Measurements from ENCODE around the gene FAM13C.

The FAM13C gene

DNA sequence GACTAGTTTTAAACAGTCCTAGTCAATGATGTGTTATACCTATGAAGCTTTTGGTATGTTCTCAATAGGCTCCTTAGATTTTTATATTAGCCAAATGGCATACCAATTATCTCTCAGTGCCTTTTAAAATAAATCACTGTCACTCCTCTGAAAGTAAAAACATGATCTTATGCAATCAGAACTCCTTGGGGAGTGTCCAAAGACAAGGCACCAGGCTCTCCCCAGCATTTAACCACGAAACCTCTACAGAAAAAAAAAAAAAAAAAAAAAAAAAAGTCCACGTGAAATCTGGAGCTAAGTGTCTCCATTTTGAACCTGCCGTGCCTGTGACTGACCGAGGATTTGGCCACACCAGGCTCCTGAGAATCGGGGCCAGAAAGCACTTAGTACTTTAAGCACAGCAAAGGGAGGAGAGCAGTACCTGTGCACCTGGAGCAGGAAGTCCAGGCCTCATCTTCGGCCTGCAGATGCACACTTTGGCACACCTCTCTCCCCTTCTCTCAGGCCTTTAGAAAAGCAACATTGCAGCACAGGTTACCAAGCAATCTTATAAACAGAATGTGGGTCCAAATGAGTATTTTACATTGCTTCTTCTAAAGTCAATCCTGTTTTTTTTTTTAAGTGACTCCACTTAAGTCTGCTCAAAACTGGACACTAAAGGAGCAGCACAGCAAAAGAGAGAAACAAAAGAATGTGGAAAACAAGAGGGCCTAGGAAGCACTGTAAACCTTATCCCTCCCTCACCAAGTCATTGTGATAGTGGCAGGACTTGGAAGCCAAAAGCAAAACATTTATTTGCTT is 1.5 kb downstream of the FAM13C start:
- FAIRE-seq = no peak

DNA sequence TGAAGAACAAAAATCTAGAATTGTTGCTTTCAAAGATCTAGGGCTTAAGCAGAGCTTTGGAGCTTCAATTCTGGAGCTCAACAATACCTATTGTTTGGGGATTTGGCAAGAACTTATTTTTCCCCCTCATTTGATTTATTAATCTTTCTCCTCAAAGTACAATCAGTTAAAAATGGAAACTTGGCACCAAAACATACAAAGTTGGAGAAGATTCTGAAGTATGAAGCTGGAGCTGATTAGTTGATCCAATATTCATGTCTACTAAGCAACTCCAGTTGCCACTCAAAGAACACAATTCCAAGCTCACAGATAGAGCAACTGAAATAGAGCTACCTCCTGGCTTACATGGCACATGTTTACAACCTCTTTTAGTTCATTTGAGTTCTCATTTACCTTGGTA is 3.8 kb downstream of the FAM13C start:
- no peak for FAIRE-seq

DNA sequence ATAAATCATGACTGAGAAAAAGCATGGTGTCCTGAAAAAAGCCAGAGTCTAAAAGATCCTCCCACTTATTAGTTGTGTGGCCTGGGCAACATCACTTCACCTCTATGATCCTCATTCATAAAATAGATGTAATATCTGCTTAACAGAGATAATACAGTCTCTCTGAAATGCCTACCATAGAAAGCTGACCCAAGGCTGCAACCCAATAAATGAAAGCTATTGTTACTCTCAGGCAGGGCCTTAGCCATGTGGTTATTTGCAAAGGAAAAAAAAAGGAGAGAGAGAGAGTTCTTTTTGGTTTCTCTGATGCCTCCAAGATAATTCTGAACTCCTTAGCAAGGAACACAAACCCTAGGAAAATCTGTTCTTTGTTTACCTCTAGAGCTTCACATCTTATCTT is 7.9 kb downstream of the FAM13C start:
- no peak for FAIRE-seq

- FAIRE-seq = no peak
These were observed 11.8 kb downstream of the FAM13C start for GRCh38 chr10:59350558-59350957.

DNA sequence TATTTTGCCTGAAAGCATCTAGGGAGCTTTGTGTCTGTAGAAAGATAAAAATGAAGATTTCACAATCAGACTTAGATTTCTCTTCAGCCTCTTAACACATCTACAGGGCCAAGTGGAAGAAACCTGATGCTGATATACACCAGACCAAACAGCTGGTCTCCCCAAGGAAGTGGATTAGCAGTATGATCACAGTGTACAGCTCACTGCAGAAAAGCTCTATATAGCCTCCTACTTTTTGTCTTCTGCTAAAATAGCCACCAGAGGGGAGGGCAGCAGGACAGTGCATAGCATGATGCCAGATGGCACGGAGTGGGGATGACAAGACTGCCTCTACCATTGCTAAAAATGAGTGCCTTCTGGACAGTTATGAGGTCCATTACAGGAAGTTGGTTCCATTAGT is 16.0 kb downstream of the FAM13C start:
- FAIRE-seq = no peak

DNA sequence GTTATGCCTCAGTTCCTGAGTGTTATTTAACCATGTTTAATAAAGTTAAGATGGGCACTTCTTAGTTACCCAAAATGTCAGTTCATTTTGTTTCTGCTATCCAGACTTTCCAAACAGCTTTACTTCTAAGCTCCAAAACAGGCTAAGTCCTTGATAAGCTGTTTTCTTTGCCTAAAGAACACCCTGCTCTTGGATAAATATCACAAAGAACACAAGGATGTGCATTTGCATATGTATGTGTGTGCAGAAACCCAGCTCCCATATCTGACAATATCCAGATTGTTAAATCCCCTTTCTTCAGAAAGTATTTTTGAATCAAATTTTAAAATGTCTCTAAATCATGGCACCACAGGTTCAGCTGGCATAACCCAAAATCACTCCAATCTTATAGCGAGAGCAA is 19.6 kb downstream of the FAM13C start:
- no peak for FAIRE-seq

GRCh38 chr10:59342000-59342399 is 20.3 kb downstream of the FAM13C start:
- no peak for FAIRE-seq

DNA sequence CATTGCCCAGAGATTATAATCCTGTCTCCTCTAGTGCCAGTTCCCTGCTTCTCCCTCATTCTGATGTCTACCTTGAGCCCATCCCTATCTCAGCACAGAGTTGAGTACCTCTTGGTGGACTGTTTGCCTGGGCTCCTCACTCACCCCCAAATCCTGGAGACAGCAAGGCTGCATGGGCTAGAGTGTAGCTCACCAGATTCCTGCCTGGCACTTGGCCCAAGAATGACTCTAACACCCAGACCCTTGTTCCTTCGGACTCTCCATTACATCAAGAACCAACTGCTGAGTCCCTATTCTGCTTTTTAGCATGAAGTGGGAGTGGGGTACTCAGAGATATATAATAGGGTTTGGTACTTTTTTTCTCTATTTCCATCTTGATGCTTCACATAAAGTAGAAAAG is 22.1 kb downstream of the FAM13C start:
- no peak for FAIRE-seq

- no peak for FAIRE-seq
These were observed 23.0 kb downstream of the FAM13C start for GRCh38 chr10:59339351-59339750.

- FAIRE-seq = no peak
These were observed 25.1 kb downstream of the FAM13C start for GRCh38 chr10:59337201-59337652.

DNA sequence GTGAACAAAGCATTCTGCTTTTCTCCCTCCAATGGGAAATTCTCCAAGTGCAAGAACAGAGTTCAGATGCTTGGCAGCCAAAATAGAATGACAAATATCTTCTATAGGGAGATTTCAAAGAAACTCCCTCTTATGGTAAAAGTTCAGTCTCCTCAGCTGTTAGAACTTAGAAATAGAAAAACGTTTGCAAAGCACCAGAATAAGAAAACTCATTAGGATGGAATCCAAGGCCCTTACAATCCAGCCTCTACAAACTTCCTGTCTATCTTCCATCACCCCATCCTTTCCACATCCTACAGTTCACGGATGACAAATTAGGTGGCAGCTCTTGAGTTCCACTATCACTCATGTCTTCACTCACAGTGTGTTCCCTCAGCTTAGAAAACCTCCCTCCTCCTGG is 25.7 kb downstream of the FAM13C start:
- no peak for FAIRE-seq

DNA sequence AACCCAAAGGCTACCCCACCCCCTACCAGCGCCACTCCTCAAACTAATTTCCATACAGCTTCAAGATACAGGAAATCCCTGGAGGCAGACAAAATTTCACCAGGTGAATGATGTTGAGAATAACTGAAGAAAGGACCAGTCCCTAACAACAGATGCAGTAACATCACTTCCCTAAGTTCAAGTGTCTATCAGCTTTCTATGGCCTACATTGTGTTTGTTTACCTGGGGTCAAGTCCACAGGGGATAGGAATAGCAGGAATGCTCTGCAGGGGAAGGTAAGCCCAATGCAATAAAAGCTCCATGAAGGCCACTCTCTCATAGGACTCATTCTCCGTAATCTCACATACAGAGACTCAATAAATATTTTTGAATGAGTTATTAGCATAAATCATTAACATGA is 26.9 kb downstream of the FAM13C start:
- FAIRE-seq = no peak

DNA sequence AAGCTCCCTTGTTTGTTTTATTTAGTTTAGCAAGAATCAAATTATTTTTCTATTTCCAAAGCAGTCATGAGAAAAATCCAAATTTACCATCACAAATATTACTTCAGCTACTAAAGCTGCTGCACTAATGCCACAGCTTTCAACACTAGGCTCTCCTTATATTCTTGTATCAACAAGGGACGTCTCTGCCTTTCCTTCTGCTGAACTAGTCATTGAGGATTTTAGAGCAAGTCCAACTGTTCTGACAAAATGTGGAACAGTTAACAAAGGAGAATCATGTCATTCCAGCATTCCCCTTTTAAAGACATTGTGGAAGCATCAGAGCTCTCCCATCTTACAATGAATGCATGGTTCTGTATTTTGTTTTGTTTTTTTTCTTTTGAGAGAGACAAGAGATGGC is 28.6 kb downstream of the FAM13C start:
- FAIRE-seq = no peak

DNA sequence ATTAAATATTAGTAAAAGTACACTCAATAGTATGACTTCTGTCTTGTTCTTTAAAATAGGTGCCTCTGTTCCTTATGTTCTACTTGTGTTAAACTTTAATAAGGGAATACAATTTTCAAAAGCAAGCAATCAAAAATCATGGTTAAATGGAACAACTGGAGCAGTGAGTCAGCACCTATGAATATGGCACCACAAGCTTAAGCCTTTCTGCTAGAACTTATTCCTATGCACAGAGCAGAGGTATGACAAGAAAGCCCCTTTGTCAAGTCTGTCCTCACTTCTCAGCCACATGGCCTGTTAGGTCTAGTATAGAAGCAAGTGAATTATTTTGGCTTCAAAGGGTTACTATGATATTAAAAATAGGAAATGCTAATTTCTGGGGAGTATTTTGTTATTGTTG is 29.8 kb downstream of the FAM13C start:
- no peak for FAIRE-seq

GRCh38 chr10:59331661-59332060 is 30.7 kb downstream of the FAM13C start:
- FAIRE-seq = no peak

- FAIRE-seq = no peak
These were observed 37.2 kb downstream of the FAM13C start for GRCh38 chr10:59325116-59325515.

DNA sequence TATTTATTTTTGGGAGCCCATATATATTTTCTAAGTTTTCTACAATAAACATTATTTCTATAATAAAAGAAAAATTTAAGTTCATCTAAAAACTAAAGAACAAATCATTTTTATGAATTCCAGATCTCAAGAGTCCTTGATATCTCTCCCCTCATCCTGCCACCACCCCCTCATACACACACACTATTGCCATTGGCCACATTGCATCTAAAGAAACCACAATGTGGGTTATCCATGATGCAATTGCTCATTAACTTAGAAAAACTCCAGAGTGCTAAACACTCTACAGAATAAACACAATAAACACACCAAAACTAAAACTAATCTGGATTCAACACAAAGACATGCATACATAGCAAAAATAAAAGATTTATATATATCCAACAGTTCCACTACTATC is 37.8 kb downstream of the FAM13C start:
- no peak for FAIRE-seq

DNA sequence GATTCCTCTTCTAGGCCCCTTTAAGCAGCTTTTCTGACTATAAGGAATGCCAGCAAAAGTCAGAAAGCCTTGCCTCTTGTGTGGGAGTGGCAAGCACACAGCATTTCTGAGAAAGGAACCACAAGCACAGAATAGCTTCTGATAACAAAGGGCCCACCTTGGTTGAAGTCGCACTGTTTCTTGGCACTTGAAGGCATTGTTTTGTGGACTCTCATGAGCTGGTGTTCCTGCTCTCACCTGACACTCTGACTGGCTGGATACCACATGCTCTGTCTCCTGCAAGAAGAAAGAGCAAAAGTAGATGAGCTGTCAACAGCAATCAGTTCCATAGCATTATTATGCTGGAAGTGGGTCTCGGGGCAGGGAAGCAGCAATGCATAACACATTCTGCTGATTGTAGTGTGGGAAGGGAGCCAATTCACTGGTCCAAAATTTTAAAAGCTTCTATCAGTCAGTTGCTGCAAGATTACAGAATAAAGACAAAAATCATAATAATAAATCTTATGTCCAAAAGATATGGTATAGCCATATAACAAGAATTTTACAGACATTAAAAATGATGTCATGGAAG is 38.4 kb downstream of the FAM13C start:
- no peak for FAIRE-seq

DNA sequence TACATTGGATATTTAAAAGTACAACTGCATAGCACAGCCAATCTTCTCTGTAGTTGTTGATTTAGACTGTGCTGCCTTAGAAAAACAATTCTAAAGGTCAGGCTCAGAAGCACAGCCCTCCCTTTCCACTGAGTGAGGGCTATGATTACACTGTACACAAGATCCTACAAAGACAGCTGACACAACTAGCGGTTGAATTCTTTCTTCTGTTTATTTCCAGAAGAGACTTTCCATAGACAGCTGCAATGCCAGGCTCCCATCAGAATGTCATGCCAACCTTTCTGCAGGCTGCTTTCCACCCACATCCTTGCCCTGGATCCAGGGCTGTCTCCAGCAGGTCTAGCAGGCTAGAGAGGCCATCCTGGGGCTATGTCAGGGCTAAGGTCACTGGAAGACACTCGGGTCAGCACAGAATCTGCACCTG is 39.3 kb downstream of the FAM13C start:
- FAIRE-seq = no peak

DNA sequence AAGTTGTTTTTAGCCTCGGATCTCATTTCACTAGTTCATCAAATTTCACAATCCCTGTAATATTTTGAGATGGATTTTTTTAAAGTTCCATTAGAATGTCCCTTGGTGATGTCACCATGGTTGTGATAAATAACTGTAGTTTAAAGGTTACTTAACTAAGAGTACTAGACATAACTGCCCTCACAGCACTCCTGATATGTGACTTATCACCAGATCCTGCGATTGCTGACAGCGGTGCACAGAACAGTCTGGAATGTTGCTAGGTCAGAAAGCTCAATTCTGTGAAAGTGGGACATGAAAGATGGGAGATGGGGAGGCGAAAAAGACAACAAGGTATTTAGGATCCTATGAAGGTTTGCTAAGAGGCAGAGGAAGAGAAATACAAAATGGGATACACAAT is 40.2 kb downstream of the FAM13C start:
- FAIRE-seq = no peak

DNA sequence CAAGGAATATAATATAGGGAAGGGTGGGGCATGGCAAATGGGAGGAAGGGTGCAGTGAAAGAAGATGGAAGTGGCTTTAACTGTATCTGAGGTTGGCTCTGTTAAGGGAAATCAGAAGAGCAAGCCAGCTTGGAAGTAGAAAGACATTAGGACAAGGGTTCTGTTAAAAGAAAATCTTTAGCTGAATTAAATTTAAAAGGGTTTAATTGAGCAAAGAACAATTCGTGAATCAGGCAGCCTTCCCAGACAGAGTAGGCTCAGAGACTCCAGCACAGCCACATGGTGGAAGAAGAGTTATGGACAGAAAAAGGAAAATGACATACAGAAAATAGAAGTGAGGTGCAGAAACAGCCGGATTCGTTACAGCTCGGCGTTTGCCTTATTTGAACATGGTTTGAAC is 42.0 kb downstream of the FAM13C start:
- FAIRE-seq = no peak

- FAIRE-seq = no peak
These were observed 42.5 kb downstream of the FAM13C start for GRCh38 chr10:59319854-59320253.

DNA sequence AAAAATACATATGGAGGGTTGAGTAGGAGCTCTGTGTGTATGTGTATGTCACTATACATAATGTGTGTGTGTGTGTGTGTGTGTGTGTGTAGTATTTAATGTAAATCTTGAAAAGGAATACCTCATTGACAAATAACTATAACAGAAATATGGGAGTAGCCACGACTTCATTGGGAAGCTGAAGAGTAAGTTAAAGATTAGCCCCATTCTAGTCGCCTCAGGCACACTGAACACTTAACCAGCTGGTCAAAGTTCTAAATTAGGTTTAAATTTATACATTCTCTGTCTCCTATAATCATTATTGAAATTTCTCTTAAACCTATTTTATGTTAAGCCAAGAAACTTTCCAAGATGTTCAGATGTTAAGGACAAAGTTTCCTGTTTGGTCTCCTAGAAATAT is 45.3 kb downstream of the FAM13C start:
- FAIRE-seq = no peak

GRCh38 chr10:59315465-59315864 is 46.9 kb downstream of the FAM13C start:
- no peak for FAIRE-seq

GRCh38 chr10:59314268-59314667 is 48.1 kb downstream of the FAM13C start:
- no peak for FAIRE-seq
